ENCODE measurements around the gene HAUS3.

DNA sequence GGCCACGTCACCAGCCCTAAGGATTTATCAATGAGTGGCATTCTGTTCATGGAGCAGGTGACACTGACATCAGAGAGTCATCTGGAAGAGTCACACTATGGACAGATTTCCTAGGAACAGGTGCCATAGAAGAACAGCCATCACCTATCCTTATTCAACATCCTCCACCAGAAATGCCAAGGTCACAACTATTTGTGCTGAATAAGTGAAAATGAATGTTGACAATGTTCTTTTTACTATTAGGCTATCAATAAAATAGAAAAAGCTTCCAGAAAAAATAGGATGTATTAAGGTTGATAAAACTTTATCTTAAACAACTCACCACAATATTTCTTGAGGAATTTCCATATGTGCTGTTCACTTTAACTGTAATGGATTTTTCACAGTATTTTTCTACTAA is 62.9 kb downstream of the HAUS3 start:
- TF ChIP-seq POLR2A (IDR thresholded peaks at IDR 0.05; ENCODE audit: borderline replicate concordance, extremely low read depth, insufficient read depth, insufficient read length), result no peak
- TF ChIP-seq RAD21 (IDR thresholded peaks at IDR 0.05; ENCODE audit: low read depth), result no peak
- TF ChIP-seq, protein P1, sequence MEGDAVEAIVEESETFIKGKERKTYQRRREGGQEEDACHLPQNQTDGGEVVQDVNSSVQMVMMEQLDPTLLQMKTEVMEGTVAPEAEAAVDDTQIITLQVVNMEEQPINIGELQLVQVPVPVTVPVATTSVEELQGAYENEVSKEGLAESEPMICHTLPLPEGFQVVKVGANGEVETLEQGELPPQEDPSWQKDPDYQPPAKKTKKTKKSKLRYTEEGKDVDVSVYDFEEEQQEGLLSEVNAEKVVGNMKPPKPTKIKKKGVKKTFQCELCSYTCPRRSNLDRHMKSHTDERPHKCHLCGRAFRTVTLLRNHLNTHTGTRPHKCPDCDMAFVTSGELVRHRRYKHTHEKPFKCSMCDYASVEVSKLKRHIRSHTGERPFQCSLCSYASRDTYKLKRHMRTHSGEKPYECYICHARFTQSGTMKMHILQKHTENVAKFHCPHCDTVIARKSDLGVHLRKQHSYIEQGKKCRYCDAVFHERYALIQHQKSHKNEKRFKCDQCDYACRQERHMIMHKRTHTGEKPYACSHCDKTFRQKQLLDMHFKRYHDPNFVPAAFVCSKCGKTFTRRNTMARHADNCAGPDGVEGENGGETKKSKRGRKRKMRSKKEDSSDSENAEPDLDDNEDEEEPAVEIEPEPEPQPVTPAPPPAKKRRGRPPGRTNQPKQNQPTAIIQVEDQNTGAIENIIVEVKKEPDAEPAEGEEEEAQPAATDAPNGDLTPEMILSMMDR (IDR thresholded peaks at IDR 0.05 in 2 of 3, conservative IDR thresholded peaks at IDR 0.05 in 1 of 3; ENCODE audit: borderline replicate concordance in 1 of 3, insufficient read depth in 1 of 3, low read depth in 2 of 3, low read length in 2 of 3), result no peak
- TF ChIP-seq EZH2phosphoT487 (IDR thresholded peaks at IDR 0.05; ENCODE audit: borderline replicate concordance), result no peak
- no peak for TF ChIP-seq CEBPB (IDR thresholded peaks at IDR 0.05; ENCODE audit: low read depth)
- TF ChIP-seq, protein P2, sequence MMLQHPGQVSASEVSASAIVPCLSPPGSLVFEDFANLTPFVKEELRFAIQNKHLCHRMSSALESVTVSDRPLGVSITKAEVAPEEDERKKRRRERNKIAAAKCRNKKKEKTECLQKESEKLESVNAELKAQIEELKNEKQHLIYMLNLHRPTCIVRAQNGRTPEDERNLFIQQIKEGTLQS (IDR thresholded peaks at IDR 0.05), result no peak
- no peak for TF ChIP-seq ZNF274 (IDR thresholded peaks at IDR 0.05; ENCODE audit: low read depth, low read length)
- TF ChIP-seq JUND (IDR thresholded peaks at IDR 0.05), result no peak
- no peak for TF ChIP-seq EZH2 (IDR thresholded peaks at IDR 0.05)
- TF ChIP-seq ELF1 (IDR thresholded peaks at IDR 0.05; ENCODE audit: borderline replicate concordance, low read depth), result no peak
- no peak for TF ChIP-seq CBX3 (IDR thresholded peaks at IDR 0.05; ENCODE audit: low read depth)
- TF ChIP-seq, protein P3, sequence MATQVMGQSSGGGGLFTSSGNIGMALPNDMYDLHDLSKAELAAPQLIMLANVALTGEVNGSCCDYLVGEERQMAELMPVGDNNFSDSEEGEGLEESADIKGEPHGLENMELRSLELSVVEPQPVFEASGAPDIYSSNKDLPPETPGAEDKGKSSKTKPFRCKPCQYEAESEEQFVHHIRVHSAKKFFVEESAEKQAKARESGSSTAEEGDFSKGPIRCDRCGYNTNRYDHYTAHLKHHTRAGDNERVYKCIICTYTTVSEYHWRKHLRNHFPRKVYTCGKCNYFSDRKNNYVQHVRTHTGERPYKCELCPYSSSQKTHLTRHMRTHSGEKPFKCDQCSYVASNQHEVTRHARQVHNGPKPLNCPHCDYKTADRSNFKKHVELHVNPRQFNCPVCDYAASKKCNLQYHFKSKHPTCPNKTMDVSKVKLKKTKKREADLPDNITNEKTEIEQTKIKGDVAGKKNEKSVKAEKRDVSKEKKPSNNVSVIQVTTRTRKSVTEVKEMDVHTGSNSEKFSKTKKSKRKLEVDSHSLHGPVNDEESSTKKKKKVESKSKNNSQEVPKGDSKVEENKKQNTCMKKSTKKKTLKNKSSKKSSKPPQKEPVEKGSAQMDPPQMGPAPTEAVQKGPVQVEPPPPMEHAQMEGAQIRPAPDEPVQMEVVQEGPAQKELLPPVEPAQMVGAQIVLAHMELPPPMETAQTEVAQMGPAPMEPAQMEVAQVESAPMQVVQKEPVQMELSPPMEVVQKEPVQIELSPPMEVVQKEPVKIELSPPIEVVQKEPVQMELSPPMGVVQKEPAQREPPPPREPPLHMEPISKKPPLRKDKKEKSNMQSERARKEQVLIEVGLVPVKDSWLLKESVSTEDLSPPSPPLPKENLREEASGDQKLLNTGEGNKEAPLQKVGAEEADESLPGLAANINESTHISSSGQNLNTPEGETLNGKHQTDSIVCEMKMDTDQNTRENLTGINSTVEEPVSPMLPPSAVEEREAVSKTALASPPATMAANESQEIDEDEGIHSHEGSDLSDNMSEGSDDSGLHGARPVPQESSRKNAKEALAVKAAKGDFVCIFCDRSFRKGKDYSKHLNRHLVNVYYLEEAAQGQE (IDR thresholded peaks at IDR 0.05; ENCODE audit: low read depth), result no peak
